Panc1 (cell line): ENCODE data around the gene NELFCD. TPM values are rescaled to one million over a fixed set of nuclear protein-coding genes. Genes with fewer than 3 reads are reported as not detected.

ENCODE experiments used
- ATAC-seq: fragments of 200-7000 bp; cut with Tn5 transposase; 2 replicates; pipeline ENCODE4 v1.9.1; 2020; ENCODE audit warnings: mild to moderate bottlenecking, moderate library complexity
- BruUV-seq: library from RNA; stranded (reverse); fragments of 400-500 nt; replicated peaks from 2 replicates; lab custom pipeline; 2021; lab: Mats Ljungman, UMichigan
- CTCF ChIA-PET: fragments of 300-600 bp; sonication (Branson Sonifier 250); formaldehyde crosslinking; loops from one replicate; lab custom pipeline; 2022; ENCODE audit warnings: antibody characterized with exemption; lab: Charles Lee
- POLR2A ChIA-PET: fragments of 300-600 bp; sonication (Branson Sonifier 250); formaldehyde crosslinking; loops from one replicate; lab custom pipeline; 2022; ENCODE audit warnings: antibody characterized with exemption; lab: Charles Lee
- DNase-seq: peaks from one replicate; pipeline ENCODE4 v3.0.0-alpha.2; 2010; ENCODE audit warnings: low read depth, low spot score
- H3K27ac ChIP-seq: 2 replicates; pipeline ENCODE4 v1.5.1; 2011; ENCODE audit warnings: mild to moderate bottlenecking, low read length, inconsistent platforms
- H3K27me3 ChIP-seq: fragments of 200-500 bp; sonication (Bioruptor generic); 2 replicates; pipeline ENCODE4 v1.6.0; 2014; ENCODE audit warnings: low read length, inconsistent platforms; ENCODE audit not compliant: control insufficient read depth, insufficient read depth
- H3K36me3 ChIP-seq: fragments of 200-500 bp; sonication (Bioruptor generic); 2 replicates; pipeline ENCODE4 v1.5.1; 2014; ENCODE audit warnings: inconsistent platforms, mild to moderate bottlenecking, low read length, moderate library complexity; ENCODE audit not compliant: control insufficient read depth, insufficient read depth
- H3K4me1 ChIP-seq: 2 replicates; pipeline ENCODE4 v1.5.1; 2011; ENCODE audit warnings: inconsistent platforms, mild to moderate bottlenecking, low read length, moderate library complexity; ENCODE audit not compliant: control insufficient read depth, insufficient read depth
- H3K4me3 ChIP-seq, 2 experiments: 2 replicates each; pipeline ENCODE4 v1.5.1; 2011 to 2012; ENCODE audit warnings: low read depth in 2 of 2, low read length in 2 of 2, mild to moderate bottlenecking in 2 of 2, inconsistent platforms in 1 of 2, moderate library complexity in 1 of 2
- H3K9me3 ChIP-seq: fragments of 200-500 bp; sonication (Bioruptor generic); 2 replicates; pipeline ENCODE4 v1.5.1; 2014; ENCODE audit warnings: low read depth, mild to moderate bottlenecking, inconsistent platforms, low read length, moderate library complexity; ENCODE audit not compliant: control insufficient read depth, insufficient read depth
- CTCF ChIP-seq: fragments of 450-650 bp; IDR thresholded peaks from 2 replicates; pipeline ENCODE4 v1.5.1; 2017; ENCODE audit warnings: mild to moderate bottlenecking
- POLR2AphosphoS5 ChIP-seq: IDR thresholded peaks from 2 replicates; pipeline ENCODE4 v1.6.1; 2012; ENCODE audit warnings: mild to moderate bottlenecking, low read depth, low read length, moderate library complexity
- REST ChIP-seq, 2 experiments: IDR thresholded peaks; 2 replicates each; pipeline ENCODE4 v1.6.1; 2011 to 2012; ENCODE audit warnings: low read depth in 2 of 2, control low read depth in 1 of 2, low read length in 1 of 2, mild to moderate bottlenecking in 1 of 2, moderate library complexity in 1 of 2; ENCODE audit not compliant: insufficient read depth in 1 of 2
- SIN3A ChIP-seq: IDR thresholded peaks from 2 replicates; pipeline ENCODE4 v1.6.1; 2012; ENCODE audit warnings: low read depth, mild to moderate bottlenecking, low read length, moderate library complexity, borderline replicate concordance; ENCODE audit not compliant: insufficient read depth
- TCF7L2 ChIP-seq: IDR thresholded peaks from 2 replicates; pipeline ENCODE4 v1.6.1; 2011; ENCODE audit warnings: mild to moderate bottlenecking, low read depth, low read length, inconsistent platforms
- in situ Hi-C: cut with HindIII; loops from 2 replicates; pipeline ENCODE4 v1.10.0; 2016; ENCODE audit warnings: low sequenced_read_pairs, low pct_unique_long_range_greater_than_20kb
- intact Hi-C: fragments of 100-400 bp; cut with micrococcal nuclease; formaldehyde crosslinking; loops from one replicate; pipeline ENCODE4 v1.10.0; 2022; ENCODE audit not compliant: unreplicated experiment
- total RNA-seq: library from RNA; stranded (reverse); gene quantifications from one replicate; pipeline ENCODE4 v1.2.1, GENCODE V29; 2021; ENCODE audit not compliant: unreplicated experiment

The NELFCD gene
- total RNA-seq, 1 experiment from 2014 or later = 108 TPM

- Histone ChIP-seq H3K36me3 (peaks cover 11% of the 10 kb centered on the region), H3K4me1 (no peaks in the 10 kb centered on the region), H3K4me3 (no peak overlapping the region), H3K9me3 (no peaks in the 10 kb centered on the region), H3K27me3 (no peaks in the 10 kb centered on the region), H3K27ac (no peak overlapping the region)
- BruUV-seq = no TSS peak
- intact Hi-C loops (no loop called here), in situ Hi-C loops (no loop called here)
- TF ChIP-seq REST (IDR thresholded peaks at IDR 0.05; ENCODE audit: insufficient read depth in 1 of 2, low read depth in 2 of 2, low read length in 1 of 2) (no peak), TCF7L2 (no peak), POLR2AphosphoS5 (no peak), SIN3A (no peak), CTCF (no peak)
- ATAC-seq (0 out of 2 replicates have a peak, but pooled peaks have one; percentile 15), DNase-seq (no peak)
- CTCF ChIA-PET = no interaction called here
- POLR2A ChIA-PET = interaction anchor here (0.6 kb wide), 1 partner anchor 18 kb away, joined by 4 read pairs; no protein-coding TSS in a partner anchor
These were observed 16.2 kb downstream of the NELFCD start for GRCh38 chr20:58997141-58997770.

GRCh38 chr20:58998656-58999055, 17.6 kb downstream of the NELFCD start:
- Histone ChIP-seq H3K27me3 (no peaks in the 10 kb centered on the region), H3K4me3 (no peak overlapping the region), H3K4me1 (no peaks in the 10 kb centered on the region), H3K9me3 (no peaks in the 10 kb centered on the region), H3K36me3 (peaks cover 6% of the 10 kb centered on the region; the same call in 1 of the 2 replicates), H3K27ac (no peak overlapping the region)
- CTCF ChIA-PET = no interaction called here
- BruUV-seq = no TSS peak
- DNase-seq = no peak
- in situ Hi-C loops = no loop called here
- POLR2A ChIA-PET = no interaction called here
- no peak for ATAC-seq
- intact Hi-C loops = no loop called here
- no peak for TF ChIP-seq REST (IDR thresholded peaks at IDR 0.05; ENCODE audit: insufficient read depth in 1 of 2, low read depth in 2 of 2, low read length in 1 of 2)
- TF ChIP-seq TCF7L2 = no peak
- TF ChIP-seq CTCF = no peak
- no peak for TF ChIP-seq SIN3A
- TF ChIP-seq POLR2AphosphoS5 = no peak
